SK-MEL-5 (cell line): ENCODE measurements around the gene CABLES1. TPM values are rescaled to one million over a fixed set of nuclear protein-coding genes. Genes with fewer than 3 reads are reported as not detected.
"Not testable (repeated sequence)": the region's sequence is repeated elsewhere in the genome, so short reads cannot be mapped to it uniquely, and the experiment has no call there.

Source experiments
- DNase-seq: peaks from one replicate; pipeline ENCODE4 v3.0.0-alpha.2; 2016; ENCODE audit warnings: low read depth, low spot score
- in situ Hi-C: cut with HindIII; loops from 2 replicates; pipeline ENCODE4 v1.10.0; 2016; ENCODE audit warnings: low sequenced_read_pairs, high pct_unique_total_duplicates, low pct_unique_long_range_greater_than_20kb
- total RNA-seq: library from RNA; depleted of rRNA; stranded (reverse); fragments of >200 nt; shearing (Covaris generic); gene quantifications from 2 replicates; pipeline ENCODE4 v1.2.3, GENCODE V29; 2014

The CABLES1 gene
- total RNA-seq, 1 experiment from 2014 or later: 101 TPM

- DNase-seq: no peak
- in situ Hi-C loops: no loop called here
Observed at GRCh38 chr18:23257686-23258565, 122.6 kb downstream of the CABLES1 start.

GRCh38 chr18:23258566-23259469 lies 123.5 kb downstream of the CABLES1 start:
- DNase-seq: no peak
- in situ Hi-C loops: no loop called here

GRCh38 chr18:23259701-23260681 lies 124.7 kb downstream of the CABLES1 start:
- in situ Hi-C loops: no loop called here
- DNase-seq: peak; percentile 77

DNA sequence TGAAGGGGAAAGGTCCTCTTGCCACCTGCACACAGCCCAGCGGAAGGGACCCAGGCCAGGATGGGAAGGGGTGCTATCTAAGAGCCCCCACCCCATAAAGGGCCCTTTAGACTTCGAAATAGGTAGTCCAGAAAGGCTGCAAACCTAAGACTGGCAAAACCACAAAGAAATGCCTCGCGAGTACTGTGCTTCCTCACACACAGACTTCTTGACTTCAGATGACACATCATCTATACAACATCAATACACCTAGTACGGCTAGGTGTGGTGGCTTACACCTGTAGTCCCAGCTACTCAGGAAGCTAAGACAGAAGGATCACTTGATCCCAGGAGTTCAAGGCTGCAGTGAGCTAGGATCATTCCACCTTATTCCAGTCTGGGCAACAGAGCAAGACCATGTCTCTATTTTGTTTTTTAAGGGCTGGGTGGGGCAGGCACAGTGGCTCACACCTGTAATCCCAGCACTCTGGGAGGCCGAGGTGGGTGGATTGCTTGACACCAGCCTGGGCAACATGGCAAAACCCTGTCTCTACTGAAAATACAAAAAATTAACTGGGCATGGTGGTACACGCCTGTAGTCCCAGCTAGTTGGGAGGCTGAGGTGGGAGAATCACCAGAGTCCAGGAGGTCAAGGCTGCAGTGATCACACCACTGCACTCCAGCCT lies 125.8 kb downstream of the CABLES1 start:
- in situ Hi-C loops: no loop called here
- no peak for DNase-seq

GRCh38 chr18:23263551-23264235 lies 128.4 kb downstream of the CABLES1 start:
- DNase-seq: no peak
- in situ Hi-C loops: no loop called here

GRCh38 chr18:23265682-23266399 lies 130.6 kb downstream of the CABLES1 start:
- in situ Hi-C loops: no loop called here
- no peak for DNase-seq

- DNase-seq: no peak
- in situ Hi-C loops: no loop called here
Observed at GRCh38 chr18:23266717-23267446, 131.6 kb downstream of the CABLES1 start.

GRCh38 chr18:23267447-23267776 lies 132.1 kb downstream of the CABLES1 start:
- DNase-seq: no peak
- in situ Hi-C loops: no loop called here

- DNase-seq: no peak
- in situ Hi-C loops: no loop called here
Observed at GRCh38 chr18:23268641-23269040, 133.4 kb downstream of the CABLES1 start.

GRCh38 chr18:23269068-23269467 lies 133.8 kb downstream of the CABLES1 start:
- in situ Hi-C loops, DNase-seq: not testable (repeated sequence)

DNA sequence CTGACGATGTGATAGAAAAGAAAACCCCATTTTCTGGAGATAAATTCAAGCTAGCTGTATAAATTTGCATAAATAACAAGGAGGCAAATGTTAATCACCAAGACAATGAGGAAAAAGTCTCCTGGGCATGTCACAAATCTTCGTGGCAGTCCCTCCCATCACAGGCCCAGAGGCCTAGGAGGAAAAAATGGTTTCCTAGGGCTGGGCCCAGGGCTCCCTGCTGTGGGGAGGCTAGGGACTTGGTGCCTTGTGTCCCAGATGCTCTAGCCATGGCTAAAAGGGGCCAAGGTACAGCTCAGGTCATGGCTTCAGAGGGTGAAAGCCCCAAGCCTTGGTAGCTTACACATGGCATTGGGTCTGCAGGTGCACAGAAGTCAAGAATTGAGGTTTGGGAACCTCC lies 134.6 kb downstream of the CABLES1 start:
- in situ Hi-C loops: no loop called here
- DNase-seq: no peak

GRCh38 chr18:23270986-23271680 lies 135.8 kb downstream of the CABLES1 start:
- in situ Hi-C loops: no loop called here
- DNase-seq: no peak

DNA sequence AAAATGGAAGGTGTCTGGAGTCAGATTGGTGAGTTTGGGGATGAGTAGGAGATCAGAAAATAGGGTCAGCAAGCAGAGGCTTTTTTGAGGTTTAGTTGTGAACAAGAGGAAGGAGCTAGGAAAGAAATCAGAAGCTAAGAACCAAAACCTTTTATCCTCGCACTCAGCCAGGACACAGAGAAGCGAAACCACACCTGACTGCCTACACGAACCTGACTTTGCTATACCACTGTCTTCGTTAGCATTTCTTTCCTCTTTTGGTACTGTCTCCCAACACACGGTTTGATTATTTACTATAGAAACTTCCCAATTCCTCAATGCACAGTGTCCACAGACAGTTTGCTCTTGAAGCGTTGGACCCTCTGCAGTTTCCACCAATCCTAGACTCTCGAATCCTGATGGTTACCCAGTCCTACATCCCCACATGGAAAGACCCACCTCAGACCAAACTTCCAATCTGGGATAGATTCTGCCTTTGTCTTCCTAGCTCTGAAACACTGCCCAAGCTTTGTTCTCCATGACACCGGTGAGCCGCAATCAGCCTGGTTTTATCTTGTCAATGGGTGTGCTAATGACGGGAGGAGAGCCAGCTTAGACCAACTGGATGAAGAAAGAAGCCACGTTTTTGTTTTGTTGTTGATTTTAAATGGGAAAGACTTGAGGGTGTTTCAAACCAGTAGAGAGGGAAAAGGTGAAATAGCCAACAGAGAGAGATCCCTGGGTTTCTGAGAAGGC lies 137.4 kb downstream of the CABLES1 start:
- in situ Hi-C loops: no loop called here
- DNase-seq: no peak

DNA sequence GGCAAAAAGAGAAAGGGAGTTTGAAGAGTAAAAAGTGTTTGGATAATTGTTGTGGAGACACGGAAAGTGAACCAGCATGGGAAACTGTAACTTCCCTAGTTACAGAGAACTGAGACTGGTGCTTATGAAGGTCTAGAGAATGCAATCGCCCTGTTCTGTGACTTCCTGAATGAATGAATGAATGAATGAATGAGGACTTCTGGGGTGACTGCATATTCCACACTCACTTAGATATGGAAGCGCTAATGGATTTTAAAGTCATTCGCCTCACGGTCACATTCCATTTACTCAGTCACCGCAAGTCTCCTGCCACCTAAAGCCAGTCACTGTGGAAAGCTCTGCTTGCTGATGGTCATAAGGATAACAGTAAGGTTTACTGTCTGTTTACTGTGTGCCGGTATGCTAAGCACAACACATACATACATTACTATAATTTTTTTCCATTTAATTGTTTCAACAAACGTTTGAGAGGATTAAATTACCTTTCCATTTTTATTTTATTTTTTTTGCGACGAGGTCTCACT lies 138.2 kb downstream of the CABLES1 start:
- DNase-seq: no peak
- in situ Hi-C loops: no loop called here
